IPS-20b (cell line): ENCODE measurements around the gene ZNF136.

Source experiments
- H3K27ac ChIP-seq: one replicate; pipeline ENCODE4 v1.5.1; 2013; ENCODE audit warnings: low read length
- H3K27me3 ChIP-seq: 2 replicates; pipeline ENCODE4 v1.6.1; 2013; ENCODE audit warnings: mild to moderate bottlenecking, low read length, inconsistent platforms; ENCODE audit not compliant: insufficient read depth
- H3K36me3 ChIP-seq: 2 replicates; pipeline ENCODE4 v1.6.1; 2013; ENCODE audit warnings: low read depth, mild to moderate bottlenecking, inconsistent platforms, low read length, moderate library complexity; ENCODE audit not compliant: insufficient read depth
- H3K4me1 ChIP-seq: 2 replicates; pipeline ENCODE4 v1.6.1; 2013; ENCODE audit warnings: mild to moderate bottlenecking, control low read depth, inconsistent platforms, low read length, moderate library complexity; ENCODE audit not compliant: insufficient read depth
- H3K4me3 ChIP-seq: 2 replicates; pipeline ENCODE4 v1.5.1; 2013; ENCODE audit warnings: mild to moderate bottlenecking, low read length, inconsistent platforms
- H3K9ac ChIP-seq: 2 replicates; pipeline ENCODE4 v1.6.1; 2013; ENCODE audit warnings: low read depth, mild to moderate bottlenecking, inconsistent platforms, low read length, moderate library complexity
- H3K9me3 ChIP-seq: 2 replicates; pipeline ENCODE4 v1.6.1; 2013; ENCODE audit warnings: mild to moderate bottlenecking, low read depth, low read length, inconsistent platforms; ENCODE audit not compliant: insufficient read depth

ZNF136 gene

DNA sequence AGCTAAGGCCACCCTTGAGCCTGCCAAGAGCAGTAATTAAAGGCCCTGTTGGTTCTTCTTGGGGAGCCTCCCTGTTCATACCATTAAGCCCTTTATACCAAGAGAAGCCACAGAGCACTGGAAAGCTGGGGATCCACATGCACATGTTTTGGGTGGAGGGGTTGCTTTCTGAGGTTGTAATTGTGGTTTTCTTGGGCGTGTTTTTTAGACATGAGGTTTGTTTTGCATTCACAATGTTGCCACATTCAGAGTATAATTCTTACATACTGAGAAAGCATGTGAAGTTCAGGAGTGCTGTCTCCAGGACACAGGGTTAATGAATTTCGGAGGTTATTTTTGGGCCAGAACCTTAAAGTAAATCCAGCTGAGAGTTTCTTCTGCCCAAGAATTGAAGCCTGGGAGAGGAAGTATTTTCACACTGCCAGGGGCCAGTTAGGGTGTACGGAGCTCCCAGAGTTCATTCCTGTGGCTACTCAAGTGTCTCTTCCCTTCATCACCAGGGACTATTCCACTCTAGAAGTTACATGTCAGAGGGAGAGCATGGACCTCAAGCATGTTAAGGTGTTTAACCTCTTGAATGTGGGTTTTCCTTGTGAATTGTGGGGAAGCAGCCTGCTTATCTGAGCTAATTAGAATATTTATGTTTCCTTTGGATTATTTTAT is 37.0 kb downstream of the ZNF136 start:
- Histone ChIP-seq H3K9ac (no peak overlapping the region), H3K36me3 (no peaks in the 10 kb centered on the region), H3K4me1 (no peaks in the 10 kb centered on the region), H3K4me3 (no peak overlapping the region), H3K9me3 (peaks cover 47% of the 10 kb centered on the region), H3K27me3 (no peaks in the 10 kb centered on the region), H3K27ac (no peak overlapping the region)

GRCh38 chr19:12202250-12202649 is 39.4 kb downstream of the ZNF136 start:
- Histone ChIP-seq H3K27me3 (no peaks in the 10 kb centered on the region), H3K4me3 (no peak overlapping the region), H3K36me3 (no peaks in the 10 kb centered on the region), H3K9me3 (peaks cover 43% of the 10 kb centered on the region), H3K4me1 (no peaks in the 10 kb centered on the region), H3K9ac (no peak overlapping the region), H3K27ac (no peak overlapping the region)

- Histone ChIP-seq H3K4me1 (no peaks in the 10 kb centered on the region), H3K9ac (no peak overlapping the region), H3K9me3 (peaks cover 50% of the 10 kb centered on the region), H3K4me3 (no peak overlapping the region), H3K36me3 (no peaks in the 10 kb centered on the region), H3K27me3 (no peaks in the 10 kb centered on the region), H3K27ac (no peak overlapping the region)
Measured at GRCh38 chr19:12205296-12205695, 42.4 kb downstream of the ZNF136 start.

DNA sequence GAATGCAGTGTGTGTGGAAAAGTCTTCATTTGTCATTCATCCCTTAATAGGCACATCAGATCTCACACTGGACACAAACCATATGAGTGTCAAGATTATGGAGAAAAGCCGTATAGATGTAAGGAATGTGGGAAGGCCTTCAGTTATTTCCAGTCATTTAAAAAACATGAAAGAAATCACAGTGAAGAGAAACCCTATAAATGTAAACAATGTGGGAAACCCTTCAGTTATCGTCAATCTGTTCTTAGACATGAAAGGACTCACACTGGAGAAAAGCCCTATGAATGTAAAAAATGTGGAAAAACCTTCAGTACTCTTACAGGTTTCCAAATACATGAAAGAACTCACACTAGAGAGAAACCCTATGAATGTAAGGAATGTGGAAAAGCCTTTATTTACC is 45.3 kb downstream of the ZNF136 start:
- Histone ChIP-seq H3K9ac (no peak overlapping the region), H3K27me3 (no peaks in the 10 kb centered on the region), H3K36me3 (no peaks in the 10 kb centered on the region), H3K4me1 (no peaks in the 10 kb centered on the region), H3K27ac (no peak overlapping the region), H3K4me3 (no peak overlapping the region; the same call in 1 of the 2 replicates), H3K9me3 (peaks cover 67% of the 10 kb centered on the region)

DNA sequence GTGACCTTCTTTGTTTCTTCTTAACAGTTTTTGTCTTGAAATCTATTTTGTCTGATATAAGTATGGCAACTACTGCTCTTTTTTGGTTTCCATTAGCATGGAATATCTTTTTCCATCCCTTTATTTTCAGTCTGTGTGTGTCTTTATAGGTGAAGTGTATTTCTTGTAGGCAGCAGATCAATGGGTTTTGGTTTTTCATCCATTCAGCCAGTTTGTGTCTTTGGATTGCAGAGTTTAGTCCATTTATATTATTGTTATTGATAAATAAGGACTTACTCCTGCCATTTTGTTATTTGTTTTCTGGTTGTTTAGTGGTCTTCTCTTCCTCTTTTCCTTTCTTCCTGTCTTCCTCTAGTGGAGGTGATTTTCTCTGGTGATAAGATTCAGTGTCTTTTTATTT is 54.4 kb downstream of the ZNF136 start:
- no peak overlapping the region for H3K9ac ChIP-seq
- H3K27ac ChIP-seq = no peak overlapping the region
- H3K27me3 ChIP-seq = no peaks in the 10 kb centered on the region
- H3K9me3 ChIP-seq = peaks cover 87% of the 10 kb centered on the region
- no peak overlapping the region for H3K4me3 ChIP-seq
- H3K36me3 ChIP-seq = no peaks in the 10 kb centered on the region
- H3K4me1 ChIP-seq = no peaks in the 10 kb centered on the region

DNA sequence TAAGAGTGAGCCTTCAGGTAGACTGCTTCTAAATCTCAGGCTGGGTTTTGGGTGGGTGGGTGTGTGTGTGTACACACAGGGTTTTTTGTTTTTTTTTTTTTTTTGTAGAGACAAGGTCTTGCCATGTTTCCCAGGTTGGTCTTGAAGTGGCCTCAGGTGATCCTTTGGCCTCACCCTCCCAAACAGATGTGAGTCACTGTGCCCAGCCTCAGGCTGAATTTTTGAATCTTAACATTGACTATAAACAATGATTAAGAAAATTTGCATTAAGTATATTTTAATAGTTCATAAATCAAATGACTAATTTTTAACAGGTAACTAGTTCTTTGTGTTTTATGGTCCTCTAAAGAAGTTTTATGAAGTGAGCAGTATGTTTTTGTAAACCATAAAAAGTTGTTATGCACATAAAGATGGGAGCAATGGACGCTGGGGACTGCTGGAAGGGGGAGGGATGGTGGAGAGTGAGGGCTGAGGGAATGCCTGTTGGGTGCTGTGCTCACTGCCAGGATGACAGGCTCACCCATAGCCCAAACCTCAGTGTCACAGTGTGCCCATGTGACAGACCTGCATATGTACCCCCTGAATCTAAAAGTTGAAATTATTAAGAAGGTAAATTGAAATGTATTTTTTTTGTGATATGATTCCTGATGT is 60.2 kb downstream of the ZNF136 start:
- Histone ChIP-seq H3K27ac (no peak overlapping the region), H3K36me3 (no peaks in the 10 kb centered on the region), H3K9ac (no peak overlapping the region), H3K9me3 (peaks cover 81% of the 10 kb centered on the region), H3K4me3 (no peak overlapping the region), H3K4me1 (no peaks in the 10 kb centered on the region), H3K27me3 (no peaks in the 10 kb centered on the region)

DNA sequence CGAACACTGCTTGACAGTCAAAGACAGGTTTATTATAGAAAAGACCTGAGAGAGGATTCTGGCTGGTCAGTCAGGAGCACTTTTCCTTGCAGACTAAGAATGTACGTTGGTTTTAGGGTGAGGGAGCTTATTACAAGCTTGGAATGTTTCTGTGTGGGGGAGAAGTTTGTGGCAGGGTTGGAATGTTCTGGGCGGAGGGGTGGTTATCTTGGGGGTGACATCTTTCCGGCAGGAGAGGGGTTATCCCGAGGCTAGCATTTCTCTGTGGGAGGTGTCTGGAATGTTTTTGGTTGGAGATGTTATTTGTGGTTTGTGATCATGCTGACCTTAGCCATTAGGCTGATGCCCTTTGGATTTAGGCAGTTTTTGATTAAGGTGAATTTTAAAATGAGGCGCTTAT is 61.8 kb downstream of the ZNF136 start:
- H3K9ac ChIP-seq = no peak overlapping the region
- H3K4me3 ChIP-seq = no peak overlapping the region
- H3K4me1 ChIP-seq = no peaks in the 10 kb centered on the region
- H3K27ac ChIP-seq = no peak overlapping the region
- peaks cover 75% of the 10 kb centered on the region for H3K9me3 ChIP-seq
- no peaks in the 10 kb centered on the region for H3K27me3 ChIP-seq
- H3K36me3 ChIP-seq = no peaks in the 10 kb centered on the region

DNA sequence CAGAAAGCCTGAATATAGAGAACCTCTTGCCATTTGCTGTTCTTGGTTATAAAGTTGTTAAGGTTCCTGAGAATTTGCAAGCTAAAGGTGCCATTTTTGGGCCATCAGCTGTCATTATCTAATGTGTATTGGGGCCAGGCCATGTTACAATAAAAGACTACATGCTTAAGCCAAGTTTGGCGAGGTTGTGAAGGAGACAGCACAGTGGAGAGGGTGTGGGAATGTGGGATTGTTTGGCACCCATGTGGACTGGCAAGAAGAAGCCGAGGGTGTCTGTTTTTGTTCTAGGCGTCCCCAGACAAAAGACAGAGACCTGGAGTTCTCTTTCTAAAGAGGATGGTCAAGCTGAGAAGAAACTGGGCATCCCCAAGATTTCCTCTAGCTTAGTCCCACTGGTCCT is 67.1 kb downstream of the ZNF136 start:
- Histone ChIP-seq H3K27me3 (no peaks in the 10 kb centered on the region), H3K9ac (no peak overlapping the region), H3K4me1 (no peaks in the 10 kb centered on the region), H3K4me3 (no peak overlapping the region), H3K27ac (no peak overlapping the region), H3K36me3 (no peaks in the 10 kb centered on the region), H3K9me3 (peaks cover 56% of the 10 kb centered on the region)

DNA sequence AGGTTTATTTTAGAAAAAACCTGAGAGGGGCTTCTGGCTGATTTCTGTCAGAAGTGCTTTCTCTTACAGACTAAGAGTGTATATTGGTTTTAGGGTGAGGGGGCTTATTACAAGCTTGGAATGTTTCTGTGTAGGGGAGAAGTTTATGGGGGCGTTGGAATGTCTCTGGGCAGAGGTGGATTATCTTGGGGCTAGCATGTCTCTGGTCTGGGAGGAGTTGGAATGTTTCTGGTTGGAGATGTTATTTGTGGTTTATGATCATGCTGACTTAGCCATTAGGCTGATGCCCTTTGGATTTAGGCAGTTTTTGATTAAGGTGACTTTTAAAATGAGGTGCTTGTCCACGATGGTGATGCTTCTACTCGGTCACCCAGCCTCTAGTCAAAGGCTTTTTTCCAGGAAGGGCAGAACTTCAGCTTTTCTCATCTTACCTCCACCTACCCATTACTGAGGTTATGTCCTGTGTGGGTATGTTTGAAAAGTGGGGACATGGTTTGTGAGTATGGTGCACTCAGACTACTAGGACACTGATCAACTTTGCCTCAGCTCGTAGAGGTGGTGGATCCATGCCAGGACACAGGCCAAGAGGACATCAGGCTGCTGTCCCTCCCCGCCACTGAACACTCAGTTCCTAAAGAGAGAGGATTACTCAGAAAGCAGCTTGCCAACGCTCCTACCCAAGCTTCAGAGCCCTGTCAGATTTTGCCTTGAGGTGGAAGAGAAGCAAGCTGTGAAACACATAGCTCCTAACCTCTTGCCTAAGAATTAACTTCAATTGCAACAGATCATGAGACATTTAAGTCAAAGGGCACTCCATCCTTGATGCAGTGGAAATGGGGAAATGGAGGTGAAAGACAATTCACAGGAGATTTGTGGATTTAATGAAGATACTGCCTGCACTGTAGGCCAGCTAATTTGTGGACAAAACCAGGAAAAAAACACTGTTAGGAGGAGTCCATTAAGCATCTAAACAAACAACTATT is 68.1 kb downstream of the ZNF136 start:
- H3K9me3 ChIP-seq = peaks cover 59% of the 10 kb centered on the region
- H3K4me3 ChIP-seq = no peak overlapping the region
- no peak overlapping the region for H3K27ac ChIP-seq
- H3K9ac ChIP-seq = no peak overlapping the region
- H3K27me3 ChIP-seq = no peaks in the 10 kb centered on the region
- no peaks in the 10 kb centered on the region for H3K36me3 ChIP-seq
- no peaks in the 10 kb centered on the region for H3K4me1 ChIP-seq

DNA sequence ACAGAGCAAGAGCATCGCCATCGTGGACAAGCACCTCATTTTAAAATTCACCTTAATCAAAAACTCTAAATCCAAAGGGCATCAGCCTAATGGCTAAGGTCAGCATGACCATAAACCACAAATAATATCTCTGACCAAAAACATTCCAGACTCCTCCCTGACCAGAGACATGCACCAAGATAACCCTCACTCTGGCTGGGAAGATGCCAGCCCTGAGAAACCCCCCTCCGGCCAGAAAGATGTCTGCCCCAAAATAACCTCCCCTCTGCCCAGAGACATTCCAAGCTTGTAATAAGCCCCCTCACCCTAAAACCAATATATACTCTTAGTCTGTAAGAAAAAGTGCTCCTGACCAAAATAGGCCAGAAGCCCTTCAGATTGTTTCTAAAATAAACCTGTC is 70.1 kb downstream of the ZNF136 start:
- Histone ChIP-seq H3K4me3 (no peak overlapping the region), H3K27ac (no peak overlapping the region), H3K27me3 (no peaks in the 10 kb centered on the region), H3K36me3 (no peaks in the 10 kb centered on the region), H3K4me1 (no peaks in the 10 kb centered on the region), H3K9me3 (peaks cover 56% of the 10 kb centered on the region), H3K9ac (no peak overlapping the region)

GRCh38 chr19:12237143-12237839 is 74.4 kb downstream of the ZNF136 start:
- Histone ChIP-seq H3K4me3 (no peak overlapping the region), H3K27me3 (no peaks in the 10 kb centered on the region), H3K9ac (no peak overlapping the region), H3K4me1 (no peaks in the 10 kb centered on the region), H3K27ac (no peak overlapping the region), H3K9me3 (peaks cover 50% of the 10 kb centered on the region), H3K36me3 (no peaks in the 10 kb centered on the region)
